Measurements from ENCODE around the gene PPIF.

PPIF gene

GRCh38 chr10:79400146-79401004 lies 53.1 kb downstream of the PPIF start:
- TF ChIP-seq POLR2A (IDR thresholded peaks at IDR 0.05; ENCODE audit: low read length), result no peak
- no peak for TF ChIP-seq GATA1 (IDR thresholded peaks at IDR 0.05; ENCODE audit: low read depth, low read length)
- DNase-seq, result peak; percentile 57 to 66

GRCh38 chr10:79401015-79401921 lies 54.0 kb downstream of the PPIF start:
- TF ChIP-seq GATA1 (IDR thresholded peaks at IDR 0.05; ENCODE audit: low read depth, low read length), result no peak
- TF ChIP-seq POLR2A (IDR thresholded peaks at IDR 0.05; ENCODE audit: low read length), result no peak
- DNase-seq, result no peak

GRCh38 chr10:79402625-79402946 lies 55.3 kb downstream of the PPIF start:
- TF ChIP-seq POLR2A (IDR thresholded peaks at IDR 0.05; ENCODE audit: low read length), result no peak
- no peak for TF ChIP-seq GATA1 (IDR thresholded peaks at IDR 0.05; ENCODE audit: low read depth, low read length)

GRCh38 chr10:79402951-79403350 lies 55.7 kb downstream of the PPIF start:
- TF ChIP-seq POLR2A (IDR thresholded peaks at IDR 0.05; ENCODE audit: low read length) (no peak), GATA1 (IDR thresholded peaks at IDR 0.05; ENCODE audit: low read depth, low read length) (no peak)
- DNase-seq, result no peak

More at GRCh38 chr10:79402625-79402946, 55.3 kb downstream of the PPIF start:
- DNase-seq, result no peak

GRCh38 chr10:79403441-79404230 lies 56.4 kb downstream of the PPIF start:
- DNase-seq, result no peak
- no peak for TF ChIP-seq POLR2A (IDR thresholded peaks at IDR 0.05; ENCODE audit: low read length)
- no peak for TF ChIP-seq GATA1 (IDR thresholded peaks at IDR 0.05; ENCODE audit: low read depth, low read length)

- no peak for TF ChIP-seq POLR2A (IDR thresholded peaks at IDR 0.05; ENCODE audit: low read length)
- no peak for DNase-seq
These were observed 57.0 kb downstream of the PPIF start for GRCh38 chr10:79404231-79404609.

- DNase-seq, result no peak
- TF ChIP-seq GATA1 (IDR thresholded peaks at IDR 0.05; ENCODE audit: low read depth, low read length) (no peak), POLR2A (IDR thresholded peaks at IDR 0.05; ENCODE audit: low read length) (no peak)
These were observed 57.4 kb downstream of the PPIF start for GRCh38 chr10:79404690-79405131.

Measured in erythroblast (primary cell).